Skeletal muscle cell (primary cell): ENCODE results near the gene XBP1.
"Not testable (repeated sequence)": the region's sequence is repeated elsewhere in the genome, so short reads cannot be mapped to it uniquely, and the experiment has no call there.

ENCODE experiments used
- DNase-seq: peaks from one replicate; pipeline ENCODE4 v3.0.0-alpha.2; 2010; ENCODE audit warnings: low read depth
- H3K4me3 ChIP-seq: 2 replicates; pipeline ENCODE4 v1.5.1; 2011; ENCODE audit warnings: low read depth, mild to moderate bottlenecking, control low read depth, low read length, moderate library complexity

XBP1 gene

GRCh38 chr22:28761449-28761755 lies 39.0 kb downstream of the XBP1 start:
- H3K4me3 ChIP-seq: no peak overlapping the region
- no peak for DNase-seq

GRCh38 chr22:28759861-28760560 lies 40.4 kb downstream of the XBP1 start:
- DNase-seq: no peak

GRCh38 chr22:28754512-28754911 lies 45.9 kb downstream of the XBP1 start:
- not testable (repeated sequence) for DNase-seq, H3K4me3 ChIP-seq

More at GRCh38 chr22:28759861-28760560, 40.4 kb downstream of the XBP1 start:
- H3K4me3 ChIP-seq: no peak overlapping the region

GRCh38 chr22:28750471-28750881 lies 49.9 kb downstream of the XBP1 start:
- peak; percentile 54 for DNase-seq
- no peak overlapping the region for H3K4me3 ChIP-seq
